Pancreas (tissue), 10 donors: ENCODE results near the gene RAB40C. TPM values are rescaled to one million over a fixed set of nuclear protein-coding genes. Genes with fewer than 3 reads are reported as not detected.

Experiments
- ATAC-seq, 4 donors: fragments of 200-7000 bp; cut with Tn5 transposase; one replicate each; pipeline versions ENCODE4 v1.8.0 to v1.9.1; 2020; ENCODE audit warnings: mild to moderate bottlenecking in 4 of 4, moderate library complexity in 4 of 4
- DNase-seq, 6 donors: peaks; one replicate each; pipeline ENCODE4 v3.0.0-alpha.2; 2020
- FAIRE-seq: peaks from 2 replicates; lab custom pipeline; 2012; peaks lifted over from hg19 to GRCh38; lab: Jason Lieb, UNC
- H3K27ac ChIP-seq, 4 donors: fragments of 200-600 bp; sonication (generic); 1 replicate in 3 of 4; 2 replicates in 1 of 4; pipeline versions ENCODE4 v1.5.0 to v1.8.0; 2020
- H3K27me3 ChIP-seq, 4 donors: fragments of 200-600 bp; one replicate each; pipeline ENCODE4 v1.8.0; 2021
- H3K36me3 ChIP-seq, 3 donors: fragments of 200-600 bp; sonication (generic) in 1 of 3; one replicate each; pipeline versions ENCODE4 v1.5.0 to v1.8.0; 2020 to 2021
- H3K4me1 ChIP-seq, 3 donors: fragments of 200-600 bp; one replicate each; pipeline ENCODE4 v1.8.0; 2021
- H3K4me3 ChIP-seq, 4 donors: fragments of 200-600 bp; sonication (generic) in 2 of 4; one replicate each; pipeline versions ENCODE4 v1.5.0 to v1.8.0; 2020 to 2021
- H3K9me3 ChIP-seq, 4 donors: fragments of 200-600 bp; one replicate each; pipeline ENCODE4 v1.8.0; 2021
- WGBS, 2 donors: extraction: QIAGEN DNeasy Blood & Tissue Kit; methylation state at CpG; one replicate each; pipeline ENCODE4 v1.1.7; 2013; 5-methylcytosine and 5-hydroxymethylcytosine counted together
- intact Hi-C, 3 donors: fragments of 100-400 bp; cut with DNase I; formaldehyde crosslinking; loops; one replicate each; pipeline versions ENCODE4 v1.11.1 to v1.14.2; 2022
- polyA plus RNA-seq, 2 donors: library from polyadenylated mRNA; stranded (reverse); fragments of 200-250 nt; gene quantifications; one replicate each; pipeline ENCODE4 v1.2.3, GENCODE V29; 2013
- total RNA-seq, 6 donors: library from RNA; stranded (reverse); fragmentation: NEBNext Ultra II Directional in 4 of 6; extraction: Animal tissue kit (Norgen Biotek cat#: 25700) in 4 of 6; gene quantifications; one replicate each; pipeline versions ENCODE4 v1.2.1 to v1.2.4, GENCODE V29; 2021 to 2023
- TF ChIP-seq, protein P1 (sequence below), 4 donors: fragments of 200-600 bp; sonication (generic) in 3 of 4; IDR thresholded peaks; one replicate each; pipeline versions ENCODE4 v1.5.0 to v1.8.0; 2021; ENCODE audit warnings: antibody characterized with exemption in 4 of 4
- donor health status: healthy with polysubstance abuse.
- donor health status: DM: no; HTN: no; CAD: no; lungs with moderate emphysema.
- donor health status: DM: no; HTN: no; CAD: no.
- donor health status: control.
- donor health status: control.
- donor health status: Bipolar disorder and iron deficiency.
- donor health status: DM: yes; HTN: yes; CAD: no.
- donor health status: DM: no; HTN: no; CAD: no.
- donor health status: DM: no; HTN: no; CAD: no.
- donor health status: DM: yes; HTN: yes; CAD: no.

The RAB40C gene
- total and polyA plus RNA-seq, 8 donors = 19.4 to 71.4 (median 33.8) TPM

- H3K27me3 ChIP-seq = no peaks in the 10 kb centered on the region
- WGBS, 2 donors = 85 to 89% methylated on average over 10 of the region's 10 CpGs
- H3K4me3 ChIP-seq = no peak overlapping the region
- FAIRE-seq (no peak), DNase-seq (no peak), ATAC-seq (no peak)
- peaks cover 0 to 35% (median 11%) of the 10 kb centered on the region in 3 donors for H3K36me3 ChIP-seq
- H3K4me1 ChIP-seq = no peaks in the 10 kb centered on the region
- no peak overlapping the region for H3K27ac ChIP-seq
- no peaks in the 10 kb centered on the region for H3K9me3 ChIP-seq
- TF ChIP-seq, protein P1, sequence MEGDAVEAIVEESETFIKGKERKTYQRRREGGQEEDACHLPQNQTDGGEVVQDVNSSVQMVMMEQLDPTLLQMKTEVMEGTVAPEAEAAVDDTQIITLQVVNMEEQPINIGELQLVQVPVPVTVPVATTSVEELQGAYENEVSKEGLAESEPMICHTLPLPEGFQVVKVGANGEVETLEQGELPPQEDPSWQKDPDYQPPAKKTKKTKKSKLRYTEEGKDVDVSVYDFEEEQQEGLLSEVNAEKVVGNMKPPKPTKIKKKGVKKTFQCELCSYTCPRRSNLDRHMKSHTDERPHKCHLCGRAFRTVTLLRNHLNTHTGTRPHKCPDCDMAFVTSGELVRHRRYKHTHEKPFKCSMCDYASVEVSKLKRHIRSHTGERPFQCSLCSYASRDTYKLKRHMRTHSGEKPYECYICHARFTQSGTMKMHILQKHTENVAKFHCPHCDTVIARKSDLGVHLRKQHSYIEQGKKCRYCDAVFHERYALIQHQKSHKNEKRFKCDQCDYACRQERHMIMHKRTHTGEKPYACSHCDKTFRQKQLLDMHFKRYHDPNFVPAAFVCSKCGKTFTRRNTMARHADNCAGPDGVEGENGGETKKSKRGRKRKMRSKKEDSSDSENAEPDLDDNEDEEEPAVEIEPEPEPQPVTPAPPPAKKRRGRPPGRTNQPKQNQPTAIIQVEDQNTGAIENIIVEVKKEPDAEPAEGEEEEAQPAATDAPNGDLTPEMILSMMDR (IDR thresholded peaks at IDR 0.05) = no peak
- intact Hi-C loops = no loop called here
These were observed 34.7 kb downstream of the RAB40C start for GRCh38 chr16:624526-625070.

- no peaks in the 10 kb centered on the region for H3K4me1 ChIP-seq
- ATAC-seq = no peak
- intact Hi-C loops = no loop called here
- WGBS, 2 donors = 94% methylated on average over 35 to 37 of the region's 37 CpGs
- no peak overlapping the region for H3K27ac ChIP-seq
- H3K4me3 ChIP-seq = no peak overlapping the region
- peaks cover 0 to 35% (median 11%) of the 10 kb centered on the region in 3 donors for H3K36me3 ChIP-seq
- TF ChIP-seq, protein P1 (IDR thresholded peaks at IDR 0.05) = no peak
- peak in 1 of 6 donors; percentile 75 for DNase-seq
- no peak for FAIRE-seq
- H3K27me3 ChIP-seq = no peaks in the 10 kb centered on the region
- no peaks in the 10 kb centered on the region for H3K9me3 ChIP-seq
These were observed 35.5 kb downstream of the RAB40C start for GRCh38 chr16:625117-625976.

DNA sequence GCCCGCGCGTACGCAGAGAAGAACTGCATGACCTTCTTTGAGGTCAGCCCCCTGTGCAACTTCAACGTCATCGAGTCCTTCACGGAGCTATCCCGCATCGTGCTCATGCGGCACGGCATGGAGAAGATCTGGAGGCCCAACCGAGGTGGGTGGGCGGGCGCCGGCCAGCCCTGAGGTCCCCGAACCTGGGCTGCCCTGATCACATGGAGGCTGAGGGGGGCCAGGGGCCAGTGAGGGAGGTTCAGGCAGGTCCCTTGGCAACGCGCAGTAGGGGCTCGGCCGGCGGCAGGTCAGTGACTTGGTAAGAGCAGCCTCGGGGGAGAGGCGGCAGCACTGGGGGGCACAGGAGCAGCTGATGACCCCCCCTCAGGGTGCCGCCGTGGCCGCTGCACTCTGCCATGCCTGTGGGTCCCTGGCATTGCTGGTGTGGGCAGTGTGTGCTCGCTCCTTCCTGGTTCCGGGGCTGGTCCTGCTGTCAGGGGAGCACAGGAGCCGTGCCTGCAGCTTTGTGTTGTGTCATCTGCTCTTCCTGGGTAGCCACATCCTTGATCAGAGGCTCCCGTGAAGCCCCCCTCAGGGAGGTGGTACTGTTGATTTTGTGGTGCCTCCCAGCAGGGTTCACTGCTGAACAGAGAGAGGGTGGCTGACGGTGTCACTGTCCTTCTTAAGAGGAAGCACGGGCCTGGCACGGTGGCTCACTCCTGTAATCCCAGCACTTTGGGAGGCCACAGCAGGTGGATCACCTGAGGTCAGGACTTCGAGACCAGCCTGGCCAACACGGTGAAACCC is 36.3 kb downstream of the RAB40C start:
- no peak overlapping the region for H3K4me3 ChIP-seq
- WGBS, 2 donors = 93 to 95% methylated on average over 33 to 35 of the region's 35 CpGs
- H3K27me3 ChIP-seq = no peaks in the 10 kb centered on the region
- DNase-seq (no peak), ATAC-seq (no peak), FAIRE-seq (no peak)
- intact Hi-C loops = no loop called here
- no peaks in the 10 kb centered on the region for H3K9me3 ChIP-seq
- no peak overlapping the region for H3K27ac ChIP-seq
- H3K36me3 ChIP-seq = peaks cover 0 to 35% (median 11%) of the 10 kb centered on the region in 3 donors
- H3K4me1 ChIP-seq = peaks cover 1 to 4% (median 4%) of the 10 kb centered on the region in 3 donors
- TF ChIP-seq, protein P1 (IDR thresholded peaks at IDR 0.05) = no peak

GRCh38 chr16:626787-627453 is 37.1 kb downstream of the RAB40C start:
- Histone ChIP-seq H3K9me3 (no peaks in the 10 kb centered on the region), H3K27ac (no peak overlapping the region), H3K4me1 (peaks cover 3 to 6% (median 5%) of the 10 kb centered on the region in 3 donors), H3K36me3 (peaks cover 0 to 35% (median 11%) of the 10 kb centered on the region in 3 donors), H3K4me3 (no peak overlapping the region), H3K27me3 (no peaks in the 10 kb centered on the region)
- DNase-seq (no peak), FAIRE-seq (no peak), ATAC-seq (no peak)
- TF ChIP-seq, protein P1 (IDR thresholded peaks at IDR 0.05) = no peak
- WGBS, 2 donors = 92 to 95% methylated on average over 29 of the region's 29 CpGs
- intact Hi-C loops = no loop called here
